ENCODE measurements around the gene DECR2. TPM values are rescaled to one million over a fixed set of nuclear protein-coding genes. Genes with fewer than 3 reads are reported as not detected.

The DECR2 gene
- total and polyA plus RNA-seq, 11 donors, result 6.9 to 20.6 (median 12.2) TPM

DNA sequence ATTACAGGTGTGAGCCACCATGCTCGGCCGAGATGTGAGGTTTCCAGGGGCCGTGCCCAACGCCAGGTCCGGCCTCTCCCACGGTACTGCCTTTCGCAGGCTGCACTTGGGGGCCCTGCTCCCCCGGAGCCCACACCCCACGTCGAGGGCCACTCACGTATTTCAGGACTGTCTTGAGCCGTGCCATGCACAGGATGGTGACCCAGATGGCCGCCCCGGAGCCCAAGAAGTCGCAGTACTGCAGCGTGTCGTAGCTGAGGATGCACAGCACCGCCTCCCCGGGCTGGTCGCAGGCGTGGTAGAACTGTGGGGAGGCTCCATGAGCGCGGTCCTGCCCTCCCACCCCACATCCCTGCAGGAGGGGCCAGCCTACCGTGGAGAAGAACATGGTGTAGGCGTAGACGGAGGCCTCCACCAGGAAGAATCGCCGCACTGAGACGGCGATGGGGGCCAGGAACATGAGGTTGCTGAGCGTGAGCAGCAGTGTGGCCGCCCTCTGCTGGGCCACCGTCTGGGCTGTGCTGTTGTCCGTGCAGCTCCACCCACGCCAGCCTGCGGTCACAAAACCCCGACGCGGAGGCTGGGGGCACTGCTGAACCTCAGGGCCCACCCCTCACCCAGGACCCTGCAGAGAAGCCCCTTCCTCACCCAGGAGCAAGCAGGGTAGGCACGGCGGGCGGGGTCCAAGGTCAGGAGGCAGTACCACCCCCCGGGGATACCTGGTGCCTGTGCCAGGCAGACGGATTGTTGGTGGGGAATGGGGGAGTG lies 27.7 kb upstream of the DECR2 start:
- Histone ChIP-seq H3K27me3 (no peaks in the 10 kb centered on the region), H3K36me3 (peaks cover 0 to 65% (median 32%) of the 10 kb centered on the region in 9 donors), H3K9me3 (no peaks in the 10 kb centered on the region), H3K27ac (no peak overlapping the region), H3K4me3 (no peak overlapping the region), H3K4me1 (peaks cover 3 to 27% (median 15%) of the 10 kb centered on the region in 12 donors)
- TF ChIP-seq POLR2A (IDR thresholded peaks at IDR 0.05), result no peak
- TF ChIP-seq, protein P1, sequence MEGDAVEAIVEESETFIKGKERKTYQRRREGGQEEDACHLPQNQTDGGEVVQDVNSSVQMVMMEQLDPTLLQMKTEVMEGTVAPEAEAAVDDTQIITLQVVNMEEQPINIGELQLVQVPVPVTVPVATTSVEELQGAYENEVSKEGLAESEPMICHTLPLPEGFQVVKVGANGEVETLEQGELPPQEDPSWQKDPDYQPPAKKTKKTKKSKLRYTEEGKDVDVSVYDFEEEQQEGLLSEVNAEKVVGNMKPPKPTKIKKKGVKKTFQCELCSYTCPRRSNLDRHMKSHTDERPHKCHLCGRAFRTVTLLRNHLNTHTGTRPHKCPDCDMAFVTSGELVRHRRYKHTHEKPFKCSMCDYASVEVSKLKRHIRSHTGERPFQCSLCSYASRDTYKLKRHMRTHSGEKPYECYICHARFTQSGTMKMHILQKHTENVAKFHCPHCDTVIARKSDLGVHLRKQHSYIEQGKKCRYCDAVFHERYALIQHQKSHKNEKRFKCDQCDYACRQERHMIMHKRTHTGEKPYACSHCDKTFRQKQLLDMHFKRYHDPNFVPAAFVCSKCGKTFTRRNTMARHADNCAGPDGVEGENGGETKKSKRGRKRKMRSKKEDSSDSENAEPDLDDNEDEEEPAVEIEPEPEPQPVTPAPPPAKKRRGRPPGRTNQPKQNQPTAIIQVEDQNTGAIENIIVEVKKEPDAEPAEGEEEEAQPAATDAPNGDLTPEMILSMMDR (IDR thresholded peaks at IDR 0.05), result no peak
- WGBS, 4 donors, result 93 to 95% (median 94%) methylated on average over 20 to 44 of the region's 44 CpGs
- DNase-seq, result no peak
- no peak for ATAC-seq
- intact Hi-C loops (cut with DNase I), result no loop called here

DNA sequence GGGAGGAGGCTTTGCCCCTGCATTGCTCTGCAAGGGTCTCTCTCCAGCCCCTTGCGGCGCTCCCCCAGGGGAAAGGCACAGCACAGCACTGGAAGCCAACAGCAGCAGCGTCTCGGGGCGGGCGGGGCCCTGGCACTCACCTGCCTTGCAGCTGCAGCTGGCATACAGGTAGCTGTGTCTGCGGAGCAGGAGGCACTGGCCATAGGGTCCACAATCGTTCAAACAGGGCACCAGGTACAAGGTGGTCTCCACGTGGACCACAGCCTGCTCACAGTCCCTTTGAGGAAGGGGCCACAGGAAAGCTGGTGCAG lies 27.1 kb upstream of the DECR2 start:
- H3K4me3 ChIP-seq, result no peak overlapping the region
- no peak overlapping the region for H3K27ac ChIP-seq
- WGBS, 4 donors, result 94 to 98% (median 95%) methylated on average over 8 to 9 of the region's 9 CpGs; no CpG with 5 or more reads in 1 of the 4 donors
- ATAC-seq (no peak), DNase-seq (no peak)
- intact Hi-C loops (cut with DNase I), result no loop called here
- H3K27me3 ChIP-seq, result no peaks in the 10 kb centered on the region
- H3K9me3 ChIP-seq, result no peaks in the 10 kb centered on the region
- peaks cover 0 to 62% (median 32%) of the 10 kb centered on the region in 9 donors for H3K36me3 ChIP-seq
- no peak for TF ChIP-seq POLR2A (IDR thresholded peaks at IDR 0.05)
- TF ChIP-seq, protein P1 (IDR thresholded peaks at IDR 0.05), result no peak
- peaks cover 3 to 27% (median 14%) of the 10 kb centered on the region in 12 donors for H3K4me1 ChIP-seq

DNA sequence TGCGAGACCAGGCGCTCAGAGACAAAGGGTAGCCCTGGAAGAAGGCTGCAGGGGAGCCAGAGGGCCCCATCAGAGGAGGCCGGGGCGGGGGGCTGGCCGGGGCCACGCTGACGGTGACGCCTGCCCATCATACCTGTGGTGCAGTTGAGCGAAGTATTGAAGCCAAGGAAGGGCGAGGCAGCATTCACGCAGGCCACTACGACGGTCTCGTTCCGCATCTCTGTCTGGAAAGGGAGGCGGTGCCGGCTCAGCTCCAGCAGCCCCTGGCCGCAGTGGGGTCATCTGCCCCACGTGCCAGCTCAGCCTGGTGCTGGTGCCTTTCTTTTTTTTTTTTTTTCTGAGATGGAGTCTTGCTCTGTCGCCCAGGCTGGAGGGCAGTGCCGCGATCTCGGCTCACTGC lies 26.5 kb upstream of the DECR2 start:
- Histone ChIP-seq H3K27ac (no peak overlapping the region), H3K4me1 (peaks cover 0 to 27% (median 11%) of the 10 kb centered on the region in 12 donors), H3K27me3 (no peaks in the 10 kb centered on the region), H3K36me3 (peaks cover 0 to 62% (median 32%) of the 10 kb centered on the region in 9 donors), H3K4me3 (no peak overlapping the region), H3K9me3 (no peaks in the 10 kb centered on the region)
- 92 to 97% (median 94%) methylated on average over 21 to 23 of the region's 23 CpGs for WGBS, 4 donors
- ATAC-seq (no peak), DNase-seq (no peak)
- intact Hi-C loops (cut with DNase I), result no loop called here
- TF ChIP-seq, protein P1 (IDR thresholded peaks at IDR 0.05), result no peak
- TF ChIP-seq POLR2A (IDR thresholded peaks at IDR 0.05), result no peak

DNA sequence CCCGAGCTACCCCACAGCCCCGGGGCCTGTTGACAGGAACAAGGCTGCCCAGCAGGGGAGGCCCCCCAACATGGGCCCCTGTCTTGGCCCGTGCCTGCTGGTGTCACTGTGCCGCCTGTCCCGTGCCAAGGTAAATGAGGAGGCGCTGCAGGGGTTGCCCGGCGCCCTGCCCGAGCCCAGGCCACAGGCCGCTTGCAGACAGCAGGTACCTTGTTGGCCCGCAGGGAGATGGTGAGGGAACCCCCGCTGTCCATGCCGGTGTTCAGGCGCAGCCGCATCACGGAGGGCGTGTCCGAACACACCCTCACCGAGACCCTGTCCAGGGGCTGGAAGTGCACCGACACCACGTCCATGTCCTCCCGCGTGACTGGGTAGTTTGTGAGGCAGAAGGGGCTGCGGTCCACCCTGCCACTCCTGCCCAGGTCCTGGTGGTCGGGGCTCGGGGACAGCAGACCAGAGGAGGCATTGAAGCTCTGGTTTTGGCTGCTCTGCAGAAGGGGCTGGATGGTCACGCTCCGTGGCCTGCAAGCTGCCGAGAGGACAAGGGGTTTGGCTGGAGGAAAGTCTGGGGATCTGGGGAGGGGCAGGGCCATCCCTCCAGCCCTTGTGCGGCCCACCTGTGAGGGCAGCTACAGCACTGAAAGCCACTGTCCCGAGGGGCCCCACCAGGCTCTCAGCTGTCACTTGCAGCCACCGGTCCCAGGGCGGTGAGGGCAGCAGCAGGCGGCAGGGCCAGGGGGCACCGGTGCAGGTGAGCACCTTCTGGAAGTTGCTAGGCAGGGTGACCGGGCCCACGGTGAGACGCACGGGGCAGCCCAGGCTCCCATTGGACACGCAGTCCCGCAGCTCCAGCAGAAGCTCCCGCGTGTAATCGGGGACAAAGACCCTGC lies 25.5 kb upstream of the DECR2 start:
- DNase-seq (no peak), ATAC-seq (no peak)
- 94 to 97% (median 96%) methylated on average over 23 to 44 of the region's 44 CpGs for WGBS, 4 donors
- Histone ChIP-seq H3K4me1 (peaks cover 0 to 30% (median 13%) of the 10 kb centered on the region in 12 donors), H3K9me3 (no peaks in the 10 kb centered on the region), H3K27me3 (no peaks in the 10 kb centered on the region), H3K27ac (no peak overlapping the region), H3K36me3 (peaks cover 0 to 62% (median 32%) of the 10 kb centered on the region in 9 donors), H3K4me3 (no peak overlapping the region)
- intact Hi-C loops (cut with DNase I), result no loop called here
- TF ChIP-seq, protein P1 (IDR thresholded peaks at IDR 0.05), result no peak
- TF ChIP-seq POLR2A (IDR thresholded peaks at IDR 0.05), result no peak
